Activated naive CD4-positive, alpha-beta T cell treated with anti-CD3 and anti-CD28 coated beads, Interleukin-2, amount 10 ng/mL, durations not matched to agents 7 days and 5 days (primary cell): ENCODE data around the gene TMEM168.

Experiments used
- CTCF ChIA-PET: fragments of 350-600 bp; sonication (Branson Sonifier 250); formaldehyde crosslinking; loops from one replicate; lab custom pipeline; 2021; ENCODE audit warnings: antibody characterized with exemption; lab: Charles Lee
- DNase-seq: peaks from one replicate; pipeline ENCODE4 v3.0.0-alpha.2; 2020
- H3K27ac Mint-ChIP-seq: one replicate; pipeline ENCODE4 v1.8.0; 2021; ENCODE audit warnings: mild to moderate bottlenecking, moderate library complexity, mixed read lengths
- H3K27me3 Mint-ChIP-seq: one replicate; pipeline ENCODE4 v1.8.0; 2021; ENCODE audit warnings: mild to moderate bottlenecking, mixed read lengths
- H3K36me3 Mint-ChIP-seq: one replicate; pipeline ENCODE4 v1.8.0; 2021; ENCODE audit warnings: mixed read lengths
- H3K4me1 Mint-ChIP-seq: one replicate; pipeline ENCODE4 v1.8.0; 2021; ENCODE audit warnings: mixed read lengths
- H3K4me3 Mint-ChIP-seq: one replicate; pipeline ENCODE4 v1.8.0; 2021; ENCODE audit warnings: mild to moderate bottlenecking, moderate library complexity, mixed read lengths
- H3K9me3 Mint-ChIP-seq: one replicate; pipeline ENCODE4 v1.8.0; 2021; ENCODE audit warnings: mixed read lengths

Gene TMEM168

DNA sequence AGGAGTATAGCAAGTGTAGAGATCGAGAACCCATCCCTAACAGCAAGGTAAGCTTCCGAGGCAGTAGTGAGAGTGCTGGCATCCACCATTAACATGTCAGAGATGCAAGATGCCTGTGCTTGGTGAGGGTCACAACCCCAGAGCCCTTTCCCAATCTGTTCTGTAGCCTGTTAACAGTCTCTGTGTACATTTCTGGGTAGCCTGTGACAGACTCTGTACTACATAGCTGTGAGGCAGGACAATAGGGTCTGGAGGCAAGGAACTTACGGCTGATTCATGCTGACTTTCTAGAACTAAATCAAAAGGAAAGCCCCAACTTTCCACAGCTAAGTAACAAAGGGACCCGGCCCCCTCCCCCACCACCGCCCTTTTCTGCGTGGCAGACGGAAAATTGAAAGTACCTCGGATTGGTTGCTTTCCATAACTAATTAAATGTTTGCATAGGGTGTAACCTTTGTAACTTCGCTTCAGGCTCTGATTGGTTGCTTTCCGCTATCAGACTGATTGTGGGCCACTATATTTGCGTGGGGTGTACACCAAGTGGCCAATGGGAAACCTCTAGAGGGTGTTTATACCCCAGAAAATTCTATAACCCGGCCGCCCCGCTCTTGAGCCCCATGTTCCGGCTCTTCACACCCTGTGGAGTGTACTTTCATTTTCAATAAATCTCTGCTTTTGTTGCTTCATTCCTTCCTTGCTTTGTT lies 1.4 kb upstream of the TMEM168 start:
- peaks cover 8% of the 10 kb centered on the region for H3K36me3 Mint-ChIP-seq

DNA sequence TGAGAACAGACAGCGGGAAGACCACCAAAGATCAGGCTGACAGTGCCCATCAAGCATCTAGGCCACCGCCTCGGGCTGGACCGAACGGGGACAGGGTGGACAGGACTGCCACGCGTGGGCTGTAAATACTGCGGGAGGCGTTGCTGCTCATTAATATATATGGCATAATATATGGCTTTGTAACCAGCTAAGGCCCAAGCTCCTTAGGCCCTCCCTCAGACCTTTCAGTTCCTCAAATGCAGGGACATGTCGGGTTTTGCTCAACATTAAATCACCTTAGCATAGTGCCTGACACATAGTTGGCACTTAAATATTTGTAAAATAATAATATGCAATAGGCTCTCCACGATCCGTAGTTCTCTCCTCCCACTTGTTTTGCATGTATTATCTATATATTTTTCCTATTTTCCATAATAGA lies 402 bp upstream of the TMEM168 start:
- no peaks in the 10 kb centered on the region for H3K27me3 Mint-ChIP-seq
- peaks cover 30% of the 10 kb centered on the region for H3K4me1 Mint-ChIP-seq
- peak overlapping the region; percentile 77 for H3K27ac Mint-ChIP-seq
- peak overlapping the region; percentile 93 for H3K4me3 Mint-ChIP-seq
- no peak for DNase-seq
- H3K36me3 Mint-ChIP-seq: peaks cover 8% of the 10 kb centered on the region
- CTCF ChIA-PET: no interaction called here
- H3K9me3 Mint-ChIP-seq: no peaks in the 10 kb centered on the region

More for the DNA sequence above, 1.4 kb upstream of the TMEM168 start:
- Mint-ChIP-seq H3K4me1 (peaks cover 30% of the 10 kb centered on the region), H3K27ac (no peak overlapping the region), H3K9me3 (no peaks in the 10 kb centered on the region), H3K27me3 (no peaks in the 10 kb centered on the region), H3K4me3 (peak overlapping the region; percentile 3)
- CTCF ChIA-PET: no interaction called here
- DNase-seq: no peak

DNA sequence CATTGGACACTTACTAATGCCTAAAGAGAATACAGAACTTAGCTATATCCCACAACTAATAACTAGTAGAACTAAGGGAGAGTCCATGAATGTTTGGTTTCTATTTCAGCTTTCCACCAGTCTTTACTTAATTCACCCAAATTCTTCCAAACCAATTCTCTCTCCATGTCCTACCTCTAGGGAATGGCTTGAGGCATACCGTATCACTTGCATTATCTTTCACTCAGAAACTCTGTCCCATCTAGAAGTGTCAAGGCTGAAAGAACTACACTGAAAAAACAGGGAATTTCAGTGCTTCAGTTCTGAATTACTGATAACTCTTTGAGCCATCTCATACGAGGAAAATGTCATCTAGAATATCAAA lies 758 bp downstream of the TMEM168 start:
- peaks cover 9% of the 10 kb centered on the region for H3K36me3 Mint-ChIP-seq

DNA sequence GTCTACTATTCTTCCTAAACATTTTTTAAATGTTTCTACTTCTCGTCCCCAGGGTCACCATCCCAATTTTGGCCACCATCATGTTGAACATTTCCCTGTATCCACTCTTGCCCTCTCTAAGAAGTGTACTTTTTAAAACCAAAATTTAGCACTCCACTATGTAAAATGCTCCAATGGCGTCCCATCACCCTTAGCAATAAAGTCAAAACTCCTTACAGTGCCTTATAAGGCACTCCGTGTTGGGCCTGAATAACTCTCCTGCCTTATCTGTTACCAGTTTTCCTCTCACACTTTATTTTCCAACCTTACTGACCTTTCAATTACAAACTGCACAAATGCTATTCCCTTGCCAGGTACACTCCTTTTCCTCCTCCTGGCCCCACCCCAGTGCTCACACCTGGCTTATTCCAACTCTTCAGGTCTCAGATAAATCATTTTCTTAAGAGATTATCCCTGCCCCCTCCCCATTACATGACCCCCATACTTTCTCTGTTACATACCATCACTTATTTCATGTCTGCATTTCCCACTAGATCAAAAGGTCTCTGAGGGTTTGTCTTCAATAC lies 1.3 kb downstream of the TMEM168 start:
- peaks cover 29% of the 10 kb centered on the region for H3K4me1 Mint-ChIP-seq
- CTCF ChIA-PET: no interaction called here
- no peak for DNase-seq
- H3K9me3 Mint-ChIP-seq: no peaks in the 10 kb centered on the region
- H3K27ac Mint-ChIP-seq: peak overlapping the region; percentile 77
- H3K36me3 Mint-ChIP-seq: peaks cover 15% of the 10 kb centered on the region
- H3K27me3 Mint-ChIP-seq: no peaks in the 10 kb centered on the region
- peak overlapping the region; percentile 93 for H3K4me3 Mint-ChIP-seq

More for the DNA sequence above, 758 bp downstream of the TMEM168 start:
- Mint-ChIP-seq H3K27ac (peak overlapping the region; percentile 77), H3K27me3 (no peaks in the 10 kb centered on the region), H3K9me3 (no peaks in the 10 kb centered on the region), H3K4me3 (peak overlapping the region; percentile 93), H3K4me1 (peaks cover 29% of the 10 kb centered on the region)
- CTCF ChIA-PET: interaction anchor here (1.1 kb wide), 1 partner anchor 10 kb away, joined by 3 read pairs; no protein-coding TSS in a partner anchor
- DNase-seq: no peak

DNA sequence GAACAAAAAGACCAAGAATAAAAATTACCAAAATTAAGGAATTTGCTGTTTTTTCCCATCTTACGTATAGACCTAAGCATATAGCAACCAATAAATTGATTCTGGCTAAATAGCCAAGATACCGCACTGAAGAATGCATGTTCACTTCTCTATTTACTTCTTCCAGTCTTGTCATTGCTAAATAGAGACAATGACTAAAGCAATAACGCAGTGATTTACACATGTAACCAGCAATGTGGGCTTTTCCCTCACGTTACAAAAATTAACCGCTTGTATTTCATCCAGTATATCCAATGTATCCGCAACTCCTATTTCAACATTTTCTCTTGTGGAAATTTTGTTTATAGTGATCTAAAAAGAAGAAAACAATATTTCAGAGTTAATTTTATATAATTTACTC lies 5.6 kb downstream of the TMEM168 start:
- Mint-ChIP-seq H3K36me3 (peaks cover 38% of the 10 kb centered on the region), H3K4me3 (no peak overlapping the region), H3K9me3 (no peaks in the 10 kb centered on the region), H3K27ac (no peak overlapping the region), H3K27me3 (no peaks in the 10 kb centered on the region), H3K4me1 (peaks cover 29% of the 10 kb centered on the region)
- no peak for DNase-seq
- CTCF ChIA-PET: no interaction called here

DNA sequence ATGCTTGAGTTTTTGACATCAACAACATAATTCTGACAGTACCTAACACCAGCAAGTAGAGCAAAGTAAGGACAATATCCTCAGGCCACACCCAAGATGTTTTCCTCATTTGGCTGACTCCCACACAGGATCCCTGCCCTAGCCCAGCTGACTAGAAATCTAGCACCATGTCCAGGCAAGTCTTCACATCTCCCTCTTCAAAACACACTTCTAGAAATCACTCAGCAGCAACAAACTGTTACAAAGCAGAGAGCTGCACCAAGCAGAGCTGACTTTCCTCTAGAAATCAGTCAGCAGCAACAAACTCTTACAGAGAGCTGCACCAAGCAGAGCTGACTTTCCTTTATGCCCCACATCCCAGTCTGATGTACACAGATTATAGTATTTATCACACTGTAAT lies 7.7 kb downstream of the TMEM168 start:
- DNase-seq: no peak
- Mint-ChIP-seq H3K9me3 (no peaks in the 10 kb centered on the region), H3K4me1 (peaks cover 13% of the 10 kb centered on the region), H3K4me3 (no peak overlapping the region), H3K27ac (no peak overlapping the region), H3K36me3 (peaks cover 32% of the 10 kb centered on the region), H3K27me3 (no peaks in the 10 kb centered on the region)
- CTCF ChIA-PET: no interaction called here

DNA sequence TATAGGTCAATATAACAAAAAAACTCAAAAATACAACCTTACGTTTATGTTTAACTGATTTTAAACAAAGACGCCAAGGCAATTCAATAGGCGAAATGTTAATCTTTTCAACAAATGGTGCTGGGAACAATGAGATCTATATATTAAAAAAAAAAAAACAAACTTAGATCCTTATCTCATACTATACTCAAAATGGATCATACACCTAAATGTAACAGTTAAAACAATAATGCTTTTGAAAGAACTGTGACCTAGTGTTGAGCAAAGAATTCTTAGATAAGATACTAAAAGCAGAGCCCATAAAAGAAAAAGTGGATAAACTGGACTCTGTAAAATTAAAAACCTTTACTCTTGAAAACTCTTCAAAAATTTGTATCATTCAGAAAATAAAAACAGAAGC lies 8.6 kb downstream of the TMEM168 start:
- H3K27me3 Mint-ChIP-seq: no peaks in the 10 kb centered on the region
- no peaks in the 10 kb centered on the region for H3K9me3 Mint-ChIP-seq
- no peak overlapping the region for H3K27ac Mint-ChIP-seq
- peaks cover 11% of the 10 kb centered on the region for H3K4me1 Mint-ChIP-seq
- CTCF ChIA-PET: no interaction called here
- peaks cover 30% of the 10 kb centered on the region for H3K36me3 Mint-ChIP-seq
- no peak overlapping the region for H3K4me3 Mint-ChIP-seq
- DNase-seq: no peak

DNA sequence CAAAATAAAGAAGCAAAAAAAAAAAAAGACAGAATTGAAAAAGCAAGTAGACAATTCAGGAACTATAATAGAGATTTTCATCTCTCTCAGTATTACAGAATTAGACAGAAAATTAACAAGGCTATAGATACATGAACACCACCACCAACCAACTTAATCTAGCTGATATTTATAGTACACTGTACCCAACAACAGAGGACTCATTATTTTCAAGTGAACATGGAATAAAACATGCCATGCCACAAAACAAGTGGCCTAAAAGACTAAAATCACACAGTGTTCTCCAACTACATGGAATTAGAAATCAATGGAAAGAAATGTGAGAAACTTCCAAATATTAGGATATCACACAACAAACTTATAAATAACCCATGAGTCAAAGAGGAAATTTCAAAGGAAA lies 9.1 kb downstream of the TMEM168 start:
- CTCF ChIA-PET: no interaction called here
- DNase-seq: no peak
- Mint-ChIP-seq H3K4me1 (peaks cover 11% of the 10 kb centered on the region), H3K27ac (no peak overlapping the region), H3K36me3 (peaks cover 30% of the 10 kb centered on the region), H3K9me3 (no peaks in the 10 kb centered on the region), H3K4me3 (no peak overlapping the region), H3K27me3 (no peaks in the 10 kb centered on the region)

DNA sequence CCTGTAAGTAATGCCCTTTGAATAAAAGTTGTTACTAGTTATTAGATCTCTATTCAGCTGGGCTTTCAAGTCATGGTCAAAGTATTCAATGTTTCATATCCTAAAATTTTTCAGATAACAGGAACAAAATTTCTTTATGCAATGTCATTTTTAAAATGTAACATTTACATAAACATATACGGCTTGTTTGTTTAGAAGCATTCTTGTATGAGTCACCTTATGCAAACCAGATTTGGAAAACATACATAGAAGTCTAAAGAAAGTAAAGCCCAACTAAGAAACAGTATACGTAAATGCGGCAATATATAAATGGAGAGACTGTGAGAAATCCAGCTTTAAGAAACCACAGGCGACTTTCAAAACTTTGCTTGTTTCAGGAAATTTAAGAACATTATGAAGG lies 10.5 kb downstream of the TMEM168 start:
- Mint-ChIP-seq H3K27ac (no peak overlapping the region), H3K9me3 (no peaks in the 10 kb centered on the region), H3K4me1 (peaks cover 11% of the 10 kb centered on the region), H3K4me3 (no peak overlapping the region), H3K36me3 (peaks cover 30% of the 10 kb centered on the region), H3K27me3 (no peaks in the 10 kb centered on the region)
- CTCF ChIA-PET: interaction anchor here (0.7 kb wide), 1 partner anchor 10 kb away, joined by 3 read pairs; the partner anchor contains the start of gene TMEM168
- DNase-seq: no peak

DNA sequence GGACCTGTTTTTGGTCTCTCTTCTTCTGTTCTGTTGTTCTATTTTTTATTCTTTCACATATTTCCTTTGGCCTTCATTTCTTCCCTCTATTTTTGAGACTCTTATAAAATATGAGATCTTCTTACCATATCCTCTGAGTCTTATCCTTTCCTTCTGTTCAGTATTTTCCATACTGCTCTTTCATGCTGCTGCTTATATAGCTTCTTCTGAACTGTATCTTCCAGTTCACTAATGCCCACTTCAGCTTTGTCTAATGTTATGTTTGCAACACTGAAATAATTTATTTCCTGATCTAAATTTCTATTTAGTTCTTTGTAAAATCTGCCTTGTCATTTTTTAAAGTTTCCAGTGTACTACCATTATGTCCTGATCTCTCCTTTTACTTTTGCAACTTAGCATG lies 12.8 kb downstream of the TMEM168 start:
- CTCF ChIA-PET: interaction anchor here (1.2 kb wide), 1 partner anchor 8 kb away, joined by 3 read pairs; no protein-coding TSS in a partner anchor
- peaks cover 11% of the 10 kb centered on the region for H3K36me3 Mint-ChIP-seq
- DNase-seq: no peak
- H3K4me1 Mint-ChIP-seq: peaks cover 8% of the 10 kb centered on the region
- H3K4me3 Mint-ChIP-seq: no peak overlapping the region
- no peak overlapping the region for H3K27ac Mint-ChIP-seq
- no peaks in the 10 kb centered on the region for H3K27me3 Mint-ChIP-seq
- H3K9me3 Mint-ChIP-seq: no peaks in the 10 kb centered on the region

DNA sequence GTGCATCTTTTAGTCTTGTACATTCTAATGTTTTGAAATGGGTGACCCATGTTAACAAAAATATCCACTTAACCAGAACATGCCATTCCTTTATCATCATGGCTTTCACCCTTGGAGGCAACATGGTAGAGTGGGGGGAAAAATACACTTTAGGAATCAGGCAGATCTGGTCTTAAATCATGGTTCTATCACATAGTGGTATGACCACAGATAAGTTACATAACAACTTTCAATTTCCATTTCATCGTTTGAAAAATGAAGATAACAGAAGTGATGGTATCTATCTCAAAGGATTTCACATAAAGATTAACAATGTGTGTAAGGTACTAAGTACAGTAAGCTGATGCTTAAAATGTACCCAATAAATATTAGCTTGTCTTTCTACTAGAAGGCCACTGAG lies 19.0 kb downstream of the TMEM168 start:
- Mint-ChIP-seq H3K4me1 (peaks cover under 1% of the 10 kb centered on the region), H3K36me3 (peaks cover 8% of the 10 kb centered on the region)
- CTCF ChIA-PET: no interaction called here

DNA sequence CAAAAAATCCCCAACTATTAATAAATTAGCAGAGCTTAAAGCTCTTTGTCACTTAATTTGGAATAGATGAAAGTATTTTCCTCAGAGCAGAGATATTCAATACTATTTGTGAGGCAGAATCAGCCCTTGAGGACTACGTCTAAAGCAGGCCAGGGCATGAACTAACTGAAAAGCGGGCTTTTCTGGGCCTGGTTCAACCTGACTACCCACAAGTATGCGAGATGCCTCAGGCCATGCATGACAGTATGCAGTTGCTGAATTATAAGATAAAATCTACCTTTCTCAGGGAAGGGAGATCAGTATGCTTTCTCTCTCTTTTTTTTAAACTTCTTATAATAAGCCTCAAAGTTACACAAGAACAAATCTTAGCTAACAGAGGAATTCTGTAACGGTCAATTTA lies 20.1 kb downstream of the TMEM168 start:
- CTCF ChIA-PET: no interaction called here

More for the DNA sequence above, 19.0 kb downstream of the TMEM168 start:
- Mint-ChIP-seq H3K27me3 (no peaks in the 10 kb centered on the region), H3K27ac (no peak overlapping the region), H3K4me3 (no peak overlapping the region), H3K9me3 (no peaks in the 10 kb centered on the region)
- no peak for DNase-seq

DNA sequence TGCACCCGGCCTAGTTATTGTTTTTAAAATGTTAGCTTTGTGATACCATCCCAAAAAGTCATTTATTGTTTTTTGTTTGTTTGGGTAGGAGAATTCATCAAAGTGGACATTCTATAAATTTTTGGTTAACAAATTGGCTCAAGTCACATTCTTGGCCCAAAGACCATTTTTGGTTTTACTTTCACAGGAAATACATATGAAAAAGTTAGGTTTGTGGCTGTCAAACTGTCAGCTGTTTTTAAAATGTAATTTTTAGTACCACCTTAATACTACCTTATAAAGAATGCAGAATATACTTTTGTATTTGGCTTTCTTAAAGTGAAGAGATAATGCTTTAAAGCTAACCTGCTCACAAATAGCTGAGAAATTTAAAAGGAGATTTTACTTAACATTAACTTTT lies 25.1 kb downstream of the TMEM168 start:
- CTCF ChIA-PET: no interaction called here

More for the DNA sequence above, 20.1 kb downstream of the TMEM168 start:
- Mint-ChIP-seq H3K36me3 (peaks cover 8% of the 10 kb centered on the region), H3K4me3 (no peak overlapping the region), H3K27ac (no peak overlapping the region), H3K4me1 (peaks cover 6% of the 10 kb centered on the region), H3K9me3 (no peaks in the 10 kb centered on the region), H3K27me3 (no peaks in the 10 kb centered on the region)
- DNase-seq: no peak

DNA sequence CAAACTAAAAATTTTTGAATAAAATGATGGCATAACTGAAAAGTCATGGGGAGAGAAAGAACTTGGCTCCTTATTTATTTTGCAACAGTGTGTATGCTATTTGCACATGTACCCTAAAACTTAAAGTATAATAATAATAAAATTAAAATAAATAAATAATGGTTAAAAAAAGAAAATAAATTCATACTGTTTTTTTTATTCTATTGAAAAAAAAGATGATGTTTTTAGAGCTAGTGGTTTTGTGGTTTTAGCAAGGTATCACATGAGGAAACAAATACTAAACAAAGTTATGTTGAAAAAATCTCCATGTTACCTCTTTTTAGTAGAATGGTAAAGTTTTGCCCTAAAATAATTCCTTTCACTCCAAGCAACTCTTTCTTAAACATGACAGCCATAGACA lies 26.2 kb downstream of the TMEM168 start:
- no peak overlapping the region for H3K4me3 Mint-ChIP-seq
- H3K27me3 Mint-ChIP-seq: no peaks in the 10 kb centered on the region
- no peak overlapping the region for H3K27ac Mint-ChIP-seq
- peaks cover 8% of the 10 kb centered on the region for H3K36me3 Mint-ChIP-seq
- no peaks in the 10 kb centered on the region for H3K9me3 Mint-ChIP-seq
- CTCF ChIA-PET: no interaction called here
- no peak for DNase-seq
- peaks cover 18% of the 10 kb centered on the region for H3K4me1 Mint-ChIP-seq

More for the DNA sequence above, 25.1 kb downstream of the TMEM168 start:
- H3K36me3 Mint-ChIP-seq: peaks cover 8% of the 10 kb centered on the region
- no peaks in the 10 kb centered on the region for H3K27me3 Mint-ChIP-seq
- H3K4me3 Mint-ChIP-seq: no peak overlapping the region
- peaks cover 18% of the 10 kb centered on the region for H3K4me1 Mint-ChIP-seq
- H3K27ac Mint-ChIP-seq: no peak overlapping the region
- no peaks in the 10 kb centered on the region for H3K9me3 Mint-ChIP-seq
- DNase-seq: no peak

DNA sequence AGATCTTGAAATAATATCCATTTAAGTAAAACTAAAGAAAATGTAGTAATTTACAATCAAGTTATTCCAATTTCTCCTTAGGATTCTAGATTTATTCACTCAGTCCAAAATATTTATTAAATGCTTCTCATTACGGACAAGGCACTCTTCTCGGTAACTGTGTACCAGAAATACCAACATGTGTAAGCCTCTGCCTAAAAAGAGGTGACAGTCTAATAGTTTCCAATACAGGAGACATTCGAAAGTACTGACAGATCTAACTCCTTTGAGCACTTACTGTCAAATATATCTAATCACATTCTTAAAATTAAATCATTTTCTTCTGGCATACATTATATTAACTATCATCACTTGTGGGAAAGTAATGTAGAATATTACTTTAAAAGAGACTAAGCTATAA lies 26.9 kb downstream of the TMEM168 start:
- Mint-ChIP-seq H3K27me3 (no peaks in the 10 kb centered on the region), H3K4me3 (no peak overlapping the region), H3K4me1 (peaks cover 18% of the 10 kb centered on the region), H3K9me3 (no peaks in the 10 kb centered on the region), H3K27ac (no peak overlapping the region), H3K36me3 (peaks cover 7% of the 10 kb centered on the region)
- CTCF ChIA-PET: no interaction called here
- DNase-seq: no peak
